Progenitor cell of endocrine pancreas (in vitro differentiated cells): ENCODE measurements around the gene FEM1B. TPM values are rescaled to one million over a fixed set of nuclear protein-coding genes. Genes with fewer than 3 reads are reported as not detected.

ENCODE experiments used
- DNase-seq: peaks from one replicate; pipeline ENCODE4 v3.0.0; 2021; ENCODE audit warnings: low spot score; ENCODE audit not compliant: unreplicated experiment
- H3K27ac Mint-ChIP-seq: 2 replicates; pipeline ENCODE4 v1.8.0; 2021; ENCODE audit warnings: mild to moderate bottlenecking, moderate library complexity, mixed read lengths
- H3K27me3 Mint-ChIP-seq: 2 replicates; pipeline ENCODE4 v1.8.0; 2021; ENCODE audit warnings: mixed read lengths
- H3K36me3 Mint-ChIP-seq: 2 replicates; pipeline ENCODE4 v1.8.0; 2022; ENCODE audit warnings: mixed read lengths; ENCODE audit not compliant: insufficient read depth
- H3K4me1 Mint-ChIP-seq: 2 replicates; pipeline ENCODE4 v1.8.0; 2021; ENCODE audit warnings: low read depth, mixed read lengths
- H3K4me3 Mint-ChIP-seq: 2 replicates; pipeline ENCODE4 v1.8.0; 2021; ENCODE audit warnings: low read depth, mild to moderate bottlenecking, moderate library complexity, mixed read lengths
- H3K9me3 Mint-ChIP-seq: 2 replicates; pipeline ENCODE4 v1.8.0; 2021; ENCODE audit warnings: low read depth, mixed read lengths
- total RNA-seq: library from RNA; stranded (reverse); gene quantifications from 2 replicates; pipeline ENCODE4 v1.2.1, GENCODE V29; 2021
- TF ChIP-seq, protein P1 (sequence below): fragments of 200-600 bp; sonication (generic); IDR thresholded peaks from one replicate; pipeline ENCODE4 v1.5.0; 2021; ENCODE audit warnings: antibody characterized with exemption, mild to moderate bottlenecking; ENCODE audit not compliant: unreplicated experiment

Gene FEM1B
- total RNA-seq, 1 donor from 2014 or later: 45.9 TPM

DNA sequence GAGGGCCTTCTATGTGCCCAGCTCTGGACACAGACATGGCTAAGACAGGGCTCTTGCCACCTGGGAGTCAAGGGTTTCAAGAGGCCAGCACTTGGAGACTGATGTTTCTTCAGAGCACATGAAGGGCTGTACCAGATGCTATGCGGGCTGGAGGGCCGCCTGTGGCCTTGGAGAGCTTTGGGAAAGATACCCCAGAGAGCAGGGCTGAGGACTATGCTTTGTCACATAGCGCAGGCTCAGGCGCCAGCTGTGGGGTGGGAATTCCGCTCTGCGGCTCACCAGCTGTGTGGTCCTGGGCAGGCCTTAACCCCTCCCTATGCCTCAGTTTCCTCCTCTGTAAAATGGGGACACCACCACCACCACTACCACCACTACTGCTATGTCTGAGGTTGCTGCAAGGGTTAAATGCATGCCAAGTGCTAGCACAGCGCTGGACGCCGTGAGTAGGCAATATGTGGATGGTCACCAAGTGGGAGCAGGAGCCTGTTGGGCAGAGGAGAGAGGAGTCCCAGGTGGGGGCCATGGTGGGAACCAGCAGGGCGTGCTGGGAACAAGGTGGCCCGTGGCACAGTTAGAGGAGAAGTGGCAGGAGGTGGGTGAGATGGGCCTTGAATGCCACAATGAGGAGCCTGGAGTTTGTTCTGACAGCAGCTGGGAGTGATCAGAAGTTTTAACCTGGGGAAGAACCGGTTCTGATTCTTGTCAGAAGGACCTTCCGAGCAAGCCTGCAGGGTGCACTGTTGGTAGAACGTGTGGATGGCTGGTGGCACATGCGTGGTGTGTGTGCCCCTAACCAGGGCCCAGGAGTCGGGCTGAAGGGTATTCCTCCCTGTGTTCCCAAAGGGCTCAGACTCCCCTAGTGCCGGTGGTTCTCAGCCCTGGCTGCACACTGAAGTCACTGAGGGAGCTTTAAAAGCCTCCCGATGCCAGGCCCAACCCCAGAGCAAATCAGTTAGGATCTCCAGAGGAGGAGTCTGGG lies 41.7 kb downstream of the FEM1B start:
- Mint-ChIP-seq H3K27me3 (peaks cover 19% of the 10 kb centered on the region), H3K4me1 (no peaks in the 10 kb centered on the region), H3K27ac (no peak overlapping the region), H3K4me3 (no peak overlapping the region), H3K36me3 (no peaks in the 10 kb centered on the region), H3K9me3 (no peaks in the 10 kb centered on the region)
- DNase-seq: no peak
- TF ChIP-seq, protein P1, sequence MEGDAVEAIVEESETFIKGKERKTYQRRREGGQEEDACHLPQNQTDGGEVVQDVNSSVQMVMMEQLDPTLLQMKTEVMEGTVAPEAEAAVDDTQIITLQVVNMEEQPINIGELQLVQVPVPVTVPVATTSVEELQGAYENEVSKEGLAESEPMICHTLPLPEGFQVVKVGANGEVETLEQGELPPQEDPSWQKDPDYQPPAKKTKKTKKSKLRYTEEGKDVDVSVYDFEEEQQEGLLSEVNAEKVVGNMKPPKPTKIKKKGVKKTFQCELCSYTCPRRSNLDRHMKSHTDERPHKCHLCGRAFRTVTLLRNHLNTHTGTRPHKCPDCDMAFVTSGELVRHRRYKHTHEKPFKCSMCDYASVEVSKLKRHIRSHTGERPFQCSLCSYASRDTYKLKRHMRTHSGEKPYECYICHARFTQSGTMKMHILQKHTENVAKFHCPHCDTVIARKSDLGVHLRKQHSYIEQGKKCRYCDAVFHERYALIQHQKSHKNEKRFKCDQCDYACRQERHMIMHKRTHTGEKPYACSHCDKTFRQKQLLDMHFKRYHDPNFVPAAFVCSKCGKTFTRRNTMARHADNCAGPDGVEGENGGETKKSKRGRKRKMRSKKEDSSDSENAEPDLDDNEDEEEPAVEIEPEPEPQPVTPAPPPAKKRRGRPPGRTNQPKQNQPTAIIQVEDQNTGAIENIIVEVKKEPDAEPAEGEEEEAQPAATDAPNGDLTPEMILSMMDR: no peak

DNA sequence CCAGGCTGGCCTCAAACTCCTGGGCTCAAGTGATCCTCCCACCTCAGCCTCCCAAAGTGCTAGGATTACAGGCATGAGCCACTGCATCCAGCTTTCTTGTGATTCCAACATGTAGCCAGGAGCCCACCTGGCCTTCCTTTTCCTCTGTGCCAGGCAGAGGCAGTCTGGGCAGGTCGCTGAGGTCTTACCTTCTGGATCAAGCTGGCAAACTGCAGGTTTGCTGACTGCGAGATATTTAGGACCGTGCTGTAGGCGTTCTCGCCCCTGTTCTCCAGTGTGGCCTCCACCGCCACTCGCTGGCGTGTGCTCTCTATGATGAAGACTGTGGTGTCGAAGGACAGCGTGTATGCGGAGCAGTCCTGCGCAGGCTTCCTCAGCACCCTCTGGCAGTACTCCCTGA lies 42.5 kb downstream of the FEM1B start:
- H3K4me3 Mint-ChIP-seq: no peak overlapping the region
- H3K27me3 Mint-ChIP-seq: peaks cover 18% of the 10 kb centered on the region
- TF ChIP-seq, protein P1: no peak
- no peaks in the 10 kb centered on the region for H3K36me3 Mint-ChIP-seq
- H3K9me3 Mint-ChIP-seq: no peaks in the 10 kb centered on the region
- H3K4me1 Mint-ChIP-seq: no peaks in the 10 kb centered on the region
- no peak for DNase-seq
- H3K27ac Mint-ChIP-seq: no peak overlapping the region

DNA sequence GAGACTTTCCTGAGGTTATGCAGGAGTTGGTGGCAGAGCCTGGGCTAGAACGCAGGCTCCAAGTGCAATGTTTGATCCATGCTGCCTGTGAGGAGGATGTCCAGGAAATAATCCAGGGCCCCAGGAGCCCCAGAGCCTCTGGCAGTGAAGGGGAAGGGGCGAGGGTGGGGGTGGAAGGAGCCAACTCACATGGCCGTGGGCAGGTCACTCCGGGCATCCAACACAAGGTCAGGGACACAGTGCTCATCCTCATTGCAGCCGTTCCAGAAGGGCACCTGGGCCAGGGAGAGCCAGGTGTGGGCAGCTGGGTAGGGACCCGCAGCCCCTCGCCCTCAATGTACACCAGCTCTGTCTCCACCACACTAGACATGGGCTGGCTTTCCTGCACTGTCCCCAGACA lies 43.7 kb downstream of the FEM1B start:
- Mint-ChIP-seq H3K27ac (no peak overlapping the region), H3K36me3 (no peaks in the 10 kb centered on the region), H3K4me3 (no peak overlapping the region), H3K9me3 (no peaks in the 10 kb centered on the region), H3K4me1 (no peaks in the 10 kb centered on the region), H3K27me3 (peaks cover 20% of the 10 kb centered on the region)
- TF ChIP-seq, protein P1: no peak
- no peak for DNase-seq

DNA sequence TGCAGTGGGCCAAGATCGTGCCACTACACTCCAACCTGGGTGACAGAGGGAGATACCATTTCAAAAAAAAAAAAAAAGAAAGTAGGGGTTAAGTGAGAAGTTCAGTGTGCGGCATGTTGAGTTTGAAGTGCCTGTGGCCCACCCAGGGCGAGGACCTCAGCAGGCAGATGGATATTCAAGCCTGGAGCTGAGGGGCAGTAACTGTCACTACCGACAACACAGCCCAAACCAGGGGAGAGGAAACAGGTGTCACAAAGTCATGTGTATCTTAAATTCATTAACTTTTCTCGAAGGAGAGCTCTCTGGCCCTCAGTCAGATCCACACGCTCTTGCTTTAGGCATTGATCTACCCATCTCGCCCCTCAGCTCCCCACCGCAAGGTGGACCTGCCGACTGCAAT lies 45.3 kb downstream of the FEM1B start:
- no peak overlapping the region for H3K4me3 Mint-ChIP-seq
- H3K27me3 Mint-ChIP-seq: peaks cover 25% of the 10 kb centered on the region
- DNase-seq: no peak
- no peaks in the 10 kb centered on the region for H3K9me3 Mint-ChIP-seq
- H3K36me3 Mint-ChIP-seq: no peaks in the 10 kb centered on the region
- H3K4me1 Mint-ChIP-seq: no peaks in the 10 kb centered on the region
- TF ChIP-seq, protein P1: no peak
- H3K27ac Mint-ChIP-seq: no peak overlapping the region

DNA sequence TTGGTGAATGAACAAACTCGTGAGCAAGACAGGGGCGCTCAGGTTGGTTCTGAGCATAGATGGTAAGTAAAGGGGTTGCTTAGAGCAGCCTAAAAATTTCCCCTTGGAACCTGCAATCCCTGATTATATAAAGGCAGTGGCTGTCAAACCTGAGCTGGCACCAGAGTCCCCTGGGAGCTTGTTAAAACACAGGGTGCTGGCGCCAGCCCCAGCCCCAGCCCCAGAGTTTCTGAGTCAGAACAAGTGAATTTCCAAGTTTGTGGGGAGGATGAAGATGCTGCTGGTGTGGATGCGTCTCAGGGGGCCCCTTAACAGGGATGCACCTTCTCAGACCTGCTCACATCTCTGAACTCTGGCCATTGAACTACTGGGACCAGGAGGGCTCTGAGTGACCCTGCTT lies 48.2 kb downstream of the FEM1B start:
- Mint-ChIP-seq H3K4me3 (no peak overlapping the region), H3K36me3 (no peaks in the 10 kb centered on the region), H3K27ac (no peak overlapping the region), H3K9me3 (no peaks in the 10 kb centered on the region), H3K4me1 (no peaks in the 10 kb centered on the region), H3K27me3 (peaks cover 46% of the 10 kb centered on the region)
- no peak for DNase-seq
- TF ChIP-seq, protein P1: no peak
